Renal cortex interstitium (tissue), 11 donors: ENCODE results near the gene PTK7. TPM values are rescaled to one million over a fixed set of nuclear protein-coding genes. Genes with fewer than 3 reads are reported as not detected.

ENCODE experiments used
- DNase-seq, 11 donors: peaks; one replicate each; pipeline ENCODE4 v3.0.0-alpha.2; 2013; ENCODE audit warnings: low read depth in 9 of 11, low spot score in 4 of 11; ENCODE audit errors: extremely low read depth in 1 of 11
- polyA plus RNA-seq, 3 donors: library from polyadenylated mRNA; unstranded; fragments of 120-200 nt; gene quantifications; one replicate each; pipeline ENCODE4 v1.2.1, GENCODE V29; 2013; ENCODE audit not compliant: insufficient read length in 3 of 3

Gene PTK7
- polyA plus RNA-seq, 3 donors = 217 to 274 (median 239) TPM

DNA sequence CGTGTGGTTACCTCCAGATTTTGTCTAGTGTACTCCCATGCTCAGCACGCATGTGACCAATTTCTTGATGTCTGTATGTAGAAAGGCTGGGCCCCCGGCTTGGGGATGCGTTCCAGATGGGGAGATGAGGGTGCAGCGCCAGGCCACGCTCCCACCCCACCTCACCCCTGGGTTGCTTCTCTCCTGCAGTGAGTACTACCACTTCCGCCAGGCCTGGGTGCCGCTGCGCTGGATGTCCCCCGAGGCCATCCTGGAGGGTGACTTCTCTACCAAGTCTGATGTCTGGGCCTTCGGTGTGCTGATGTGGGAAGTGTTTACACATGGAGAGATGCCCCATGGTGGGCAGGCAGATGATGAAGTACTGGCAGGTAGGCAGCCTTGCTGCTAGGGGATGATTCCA, 83.5 kb downstream of the PTK7 start:
- no peak for DNase-seq

- DNase-seq = no peak
These were observed 87.8 kb downstream of the PTK7 start for GRCh38 chr6:43163899-43164298.

GRCh38 chr6:43170417-43170930, 94.4 kb downstream of the PTK7 start:
- peak in 10 of 11 donors; percentile 61 to 86 (median 78) for DNase-seq

DNA sequence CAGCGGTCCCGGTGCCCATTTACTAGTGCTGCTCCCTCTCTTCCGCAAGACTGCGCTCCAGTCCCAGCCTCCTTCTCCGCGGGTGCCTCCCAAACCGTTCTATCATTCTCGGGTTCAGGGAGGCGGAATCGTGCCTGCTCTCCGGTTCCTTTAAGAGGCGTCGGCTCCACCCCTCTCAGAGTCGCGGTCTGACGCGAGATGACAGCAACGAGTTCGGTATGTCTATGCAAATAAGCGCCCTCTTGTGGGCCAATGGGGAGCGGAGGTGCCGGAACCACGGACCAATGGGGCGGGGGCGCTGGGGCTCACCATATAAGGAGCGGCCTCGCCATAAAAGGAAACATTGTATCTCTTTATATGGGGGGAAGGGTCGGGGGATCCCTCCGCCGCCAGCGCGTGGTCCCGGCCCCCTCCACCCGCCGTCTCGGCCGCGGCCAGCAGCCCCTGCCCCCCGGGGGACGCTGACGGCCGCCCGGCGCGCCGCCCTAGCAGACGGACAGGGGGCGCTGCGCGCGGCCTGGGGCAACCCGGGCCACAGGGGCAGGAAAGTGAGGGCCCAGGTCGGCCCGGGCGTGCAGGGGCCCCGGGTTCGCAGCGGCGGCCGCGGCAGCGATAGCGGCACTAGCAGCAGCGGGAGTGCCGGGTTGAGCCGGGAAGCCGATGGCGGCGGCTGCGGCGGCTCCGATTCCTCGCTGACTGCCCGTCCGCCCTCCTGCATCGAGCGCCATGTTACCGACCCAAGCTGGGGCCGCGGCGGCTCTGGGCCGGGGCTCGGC, 95.0 kb downstream of the PTK7 start, which contains the start of gene SRF:
Gene SRF, plus strand, starts transcription at position 339 of the 776 bp plus-strand sequence. Its CDS starts 388 bp downstream, at position 727.
- peak; percentile 96 to 100 (median 99) for DNase-seq

GRCh38 chr6:43171707-43172103, 95.6 kb downstream of the PTK7 start:
- DNase-seq = no peak

- DNase-seq = peak in 3 of 11 donors; percentile 26 to 49 (median 43)
These were observed 96.2 kb downstream of the PTK7 start for GRCh38 chr6:43172104-43173007.

DNA sequence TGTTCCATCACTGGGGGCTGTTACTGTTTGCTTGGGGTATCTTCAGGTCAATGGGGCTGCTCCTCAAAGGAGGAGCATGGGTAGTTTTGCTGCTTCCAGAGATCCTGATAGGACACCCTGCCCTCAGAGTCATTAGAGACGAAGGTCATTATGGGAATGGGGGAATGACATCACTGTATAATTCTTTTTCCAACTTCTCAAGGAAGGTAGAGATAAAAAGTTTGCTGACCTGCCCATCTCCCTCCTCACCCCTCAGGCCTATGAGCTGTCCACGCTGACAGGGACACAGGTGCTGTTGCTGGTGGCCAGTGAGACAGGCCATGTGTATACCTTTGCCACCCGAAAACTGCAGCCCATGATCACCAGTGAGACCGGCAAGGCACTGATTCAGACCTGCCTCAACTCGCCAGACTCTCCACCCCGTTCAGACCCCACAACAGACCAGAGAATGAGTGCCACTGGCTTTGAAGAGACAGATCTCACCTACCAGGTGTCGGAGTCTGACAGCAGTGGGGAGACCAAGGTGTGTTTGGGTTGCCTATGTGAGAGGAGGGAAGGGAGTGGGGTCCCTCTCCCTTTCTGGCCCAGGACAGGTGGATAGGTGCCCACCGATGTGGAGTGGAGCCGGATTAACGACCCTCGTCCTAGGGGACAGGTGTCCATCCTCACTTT, 97.6 kb downstream of the PTK7 start:
- no peak for DNase-seq

DNA sequence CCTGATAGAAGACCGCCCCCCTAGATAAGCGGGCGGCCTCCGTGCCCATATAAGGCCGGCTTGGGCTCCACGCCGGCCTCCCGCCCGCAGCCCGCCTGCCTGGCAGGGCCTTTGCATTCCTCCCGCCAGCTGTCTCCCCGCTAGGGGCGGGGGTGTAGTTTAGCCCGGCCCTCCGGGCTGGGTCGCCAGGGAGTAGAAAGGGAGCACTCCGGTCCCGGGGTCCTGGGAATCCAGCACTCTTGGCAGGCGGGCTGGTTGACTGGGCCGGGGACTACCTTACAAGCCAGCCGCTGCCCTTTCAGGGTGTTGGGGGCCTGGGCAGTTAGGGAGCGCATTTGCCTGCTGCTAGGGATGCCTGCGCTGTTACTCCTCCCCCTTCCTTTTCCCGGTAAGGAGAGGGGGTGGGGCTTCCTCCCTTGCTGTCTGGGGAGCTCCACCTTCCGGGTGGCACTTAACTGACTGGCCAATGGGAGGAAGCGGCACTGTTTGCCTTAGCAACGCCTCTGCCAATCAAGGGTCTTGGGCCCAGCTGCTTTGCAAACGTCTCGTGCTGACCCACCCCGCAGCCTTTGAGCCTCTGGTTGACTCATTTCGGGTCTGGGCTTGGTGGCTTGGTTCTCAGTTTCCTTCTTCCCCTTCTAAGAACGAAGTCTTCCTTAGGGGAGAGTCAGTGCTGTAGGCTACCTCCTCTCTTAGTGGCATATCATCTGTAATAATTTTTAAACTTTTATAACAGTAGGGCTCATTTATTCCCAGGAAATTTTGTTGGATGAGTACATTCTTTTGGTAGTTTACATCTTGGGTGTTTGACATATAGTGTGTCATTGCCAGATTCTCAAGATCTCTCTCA, 98.4 kb downstream of the PTK7 start:
- peak; percentile 89 to 98 (median 95) for DNase-seq

- DNase-seq = no peak
These were observed 99.7 kb downstream of the PTK7 start for GRCh38 chr6:43175676-43176422.

DNA sequence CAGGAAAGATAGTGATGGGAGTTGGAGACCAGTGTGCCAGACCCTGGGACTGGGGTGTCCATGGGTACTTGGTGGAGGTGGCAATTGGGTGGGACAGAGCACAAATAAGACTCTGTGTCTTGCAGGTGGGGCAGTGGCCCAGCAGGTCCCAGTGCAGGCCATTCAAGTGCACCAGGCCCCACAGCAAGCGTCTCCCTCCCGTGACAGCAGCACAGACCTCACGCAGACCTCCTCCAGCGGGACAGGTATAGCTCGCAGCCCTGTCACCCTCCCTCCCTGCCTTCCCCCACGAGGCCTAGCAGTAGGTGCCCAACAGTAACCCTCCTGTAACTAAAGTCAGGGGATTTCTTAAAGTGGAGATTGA, 100.3 kb downstream of the PTK7 start:
- DNase-seq = no peak

- DNase-seq = no peak
These were observed 102.0 kb downstream of the PTK7 start for GRCh38 chr6:43178150-43178549.

GRCh38 chr6:43178951-43179830, 103.1 kb downstream of the PTK7 start:
- no peak for DNase-seq

DNA sequence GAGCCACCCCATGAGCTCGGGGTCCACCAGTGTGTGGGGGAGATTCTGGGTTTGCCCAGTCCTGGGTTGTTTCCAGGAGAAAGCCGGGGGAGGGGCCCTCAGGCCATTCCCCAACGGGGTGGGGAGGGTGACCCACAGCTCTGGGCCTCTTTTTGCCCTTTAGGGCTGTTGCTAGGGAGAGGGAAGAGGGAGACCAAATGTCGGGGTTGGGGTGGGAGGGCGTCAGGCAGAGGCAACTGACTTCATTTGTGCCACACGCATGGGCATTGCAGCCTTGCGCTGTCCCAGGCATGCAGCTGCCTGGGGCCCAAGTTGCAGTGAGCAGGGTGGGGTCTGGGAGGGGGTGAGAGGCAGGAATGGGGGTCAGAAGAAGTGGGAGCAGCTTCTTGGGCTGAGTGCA, 103.9 kb downstream of the PTK7 start:
- DNase-seq = no peak

DNA sequence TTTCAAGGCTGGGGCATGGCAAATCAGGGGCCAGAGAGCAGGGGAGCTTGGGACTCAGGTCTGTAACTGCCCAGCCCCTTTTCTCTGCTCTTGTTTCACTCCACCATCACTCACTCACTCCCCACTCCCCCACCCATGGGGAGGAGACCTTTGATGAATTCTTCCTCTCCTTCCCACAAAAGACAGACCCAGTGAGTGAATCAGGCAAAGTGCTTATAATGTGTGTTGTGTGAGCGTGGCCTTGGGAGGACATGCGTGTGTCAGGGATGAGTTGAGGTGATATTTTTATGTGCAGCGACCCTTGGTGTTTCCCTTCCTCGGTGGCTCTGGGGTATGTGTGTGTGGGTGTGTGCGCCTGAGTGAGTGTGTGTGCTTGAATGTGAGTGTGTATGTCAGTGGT, 104.9 kb downstream of the PTK7 start:
- DNase-seq = no peak

DNA sequence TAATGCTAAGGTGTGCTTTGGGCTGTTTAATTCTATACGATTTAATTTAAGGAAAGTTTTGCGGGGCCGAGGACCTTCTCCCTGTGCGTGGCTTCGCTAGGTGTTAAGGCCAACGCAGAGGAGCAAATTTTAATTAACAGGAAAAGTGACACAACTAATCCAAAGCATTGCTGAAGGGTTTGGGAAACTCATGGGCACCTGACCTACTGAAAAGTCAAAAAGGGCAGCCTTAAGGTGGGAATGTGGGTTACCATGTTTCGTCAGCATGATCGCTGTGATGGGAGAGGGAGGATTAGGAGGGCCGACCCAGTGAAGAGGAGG, 105.5 kb downstream of the PTK7 start:
- DNase-seq = no peak

- DNase-seq = peak in 9 of 11 donors; percentile 60 to 79 (median 71)
These were observed 106.1 kb downstream of the PTK7 start, which contains the start of gene CUL9 for GRCh38 chr6:43181942-43182860. CUL9 (plus strand) TSS chr6:43182196; CDS start chr6:43184311, 2,115 bp downstream.
